ENCODE data around the gene DNAJC24. TPM values are rescaled to one million over a fixed set of nuclear protein-coding genes. Genes with fewer than 3 reads are reported as not detected.
A peak's percentile ranks its signal among the peaks of the same experiment; 100 is the strongest.

Gene DNAJC24
- total RNA-seq, 1 experiment from 2014 or later: 50.4 TPM

DNA sequence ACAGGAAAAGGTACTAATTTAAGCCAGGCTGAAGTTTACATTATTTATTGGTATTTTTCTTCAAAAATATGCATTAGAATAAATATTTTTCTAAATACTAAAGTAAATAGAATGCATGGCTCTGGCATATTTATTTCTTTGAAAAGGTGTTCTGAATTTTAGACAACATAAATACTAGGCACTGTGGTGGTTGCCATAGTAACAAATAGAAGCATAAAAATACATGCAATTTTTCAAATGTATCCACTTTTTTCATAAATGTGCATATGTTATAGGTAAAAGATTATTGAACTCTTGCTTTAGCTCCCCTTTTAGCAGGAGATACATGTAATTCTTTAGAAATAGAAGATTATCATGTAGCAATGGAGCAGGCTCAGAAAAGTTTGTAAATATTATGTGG is 18.5 kb upstream of the DNAJC24 start:
- TF ChIP-seq CTCF (conservative IDR thresholded peaks at IDR 0.05; ENCODE audit: low read depth, low read length) (no peak), EZH2 (IDR thresholded peaks at IDR 0.05; ENCODE audit: borderline replicate concordance, low read depth, low read length, poor library complexity, severe bottlenecking) (peak; percentile 6)
- H3K4me3 ChIP-seq (ENCODE audit: low read depth, low read length, poor library complexity, severe bottlenecking): no peak overlapping the region
- intact Hi-C loops (cut with micrococcal nuclease; ENCODE audit: unreplicated experiment): no loop called here
- ChIA-PET CTCF (no interaction called here), POLR2A (ENCODE audit: low non-redundant PET) (no interaction called here)
- no peaks in the 10 kb centered on the region for H3K4me1 ChIP-seq (ENCODE audit: insufficient read depth, low read length, poor library complexity, severe bottlenecking)
- no peaks in the 10 kb centered on the region for H3K36me3 ChIP-seq (ENCODE audit: insufficient read depth, low read length, poor library complexity, severe bottlenecking)
- no TSS peak for BruUV-seq (replicated peaks)
- H3K27me3 ChIP-seq (replicated peaks; ENCODE audit: insufficient read depth, low read depth, low read length, poor library complexity): peaks cover 93% of the 10 kb centered on the region
- no peak overlapping the region for H3K27ac ChIP-seq (ENCODE audit: low read depth, low read length, poor library complexity, severe bottlenecking)
- no peak for DNase-seq (ENCODE audit: low spot score)
- no peaks in the 10 kb centered on the region for H3K9me3 ChIP-seq (ENCODE audit: low read depth, low read length, poor library complexity, severe bottlenecking)

- TF ChIP-seq CTCF (conservative IDR thresholded peaks at IDR 0.05; ENCODE audit: low read depth, low read length) (no peak), EZH2 (IDR thresholded peaks at IDR 0.05; ENCODE audit: borderline replicate concordance, low read depth, low read length, poor library complexity, severe bottlenecking) (no peak)
- POLR2A ChIA-PET (ENCODE audit: low non-redundant PET): no interaction called here
- CTCF ChIA-PET: no interaction called here
- Histone ChIP-seq H3K4me1 (ENCODE audit: insufficient read depth, low read length, poor library complexity, severe bottlenecking) (no peaks in the 10 kb centered on the region), H3K36me3 (ENCODE audit: insufficient read depth, low read length, poor library complexity, severe bottlenecking) (no peaks in the 10 kb centered on the region), H3K9me3 (ENCODE audit: low read depth, low read length, poor library complexity, severe bottlenecking) (no peaks in the 10 kb centered on the region), H3K4me3 (ENCODE audit: low read depth, low read length, poor library complexity, severe bottlenecking) (no peak overlapping the region), H3K27ac (ENCODE audit: low read depth, low read length, poor library complexity, severe bottlenecking) (no peak overlapping the region), H3K27me3 (replicated peaks; ENCODE audit: insufficient read depth, low read depth, low read length, poor library complexity) (peaks cover 58% of the 10 kb centered on the region)
- no peak for DNase-seq (ENCODE audit: low spot score)
- BruUV-seq (replicated peaks): no TSS peak
- intact Hi-C loops (cut with micrococcal nuclease; ENCODE audit: unreplicated experiment): no loop called here
Observed at GRCh38 chr11:31355131-31355530, 14.5 kb upstream of the DNAJC24 start.

- Histone ChIP-seq H3K27ac (ENCODE audit: low read depth, low read length, poor library complexity, severe bottlenecking) (no peak overlapping the region), H3K27me3 (replicated peaks; ENCODE audit: insufficient read depth, low read depth, low read length, poor library complexity) (peaks cover 58% of the 10 kb centered on the region), H3K36me3 (ENCODE audit: insufficient read depth, low read length, poor library complexity, severe bottlenecking) (no peaks in the 10 kb centered on the region), H3K4me3 (ENCODE audit: low read depth, low read length, poor library complexity, severe bottlenecking) (no peak overlapping the region), H3K4me1 (ENCODE audit: insufficient read depth, low read length, poor library complexity, severe bottlenecking) (no peaks in the 10 kb centered on the region), H3K9me3 (ENCODE audit: low read depth, low read length, poor library complexity, severe bottlenecking) (no peaks in the 10 kb centered on the region)
- intact Hi-C loops (cut with micrococcal nuclease; ENCODE audit: unreplicated experiment): no loop called here
- no peak for DNase-seq (ENCODE audit: low spot score)
- no TSS peak for BruUV-seq (replicated peaks)
- ChIA-PET POLR2A (ENCODE audit: low non-redundant PET) (interaction anchor here (0.5 kb wide), 1 partner anchor 659 kb away, joined by 3 read pairs; no protein-coding TSS in a partner anchor), CTCF (interaction anchor here (0.5 kb wide), 1 partner anchor 16 kb away, joined by 3 read pairs; no protein-coding TSS in a partner anchor)
- TF ChIP-seq CTCF (conservative IDR thresholded peaks at IDR 0.05; ENCODE audit: low read depth, low read length): no peak
- no peak for TF ChIP-seq EZH2 (IDR thresholded peaks at IDR 0.05; ENCODE audit: borderline replicate concordance, low read depth, low read length, poor library complexity, severe bottlenecking)
Observed at GRCh38 chr11:31355817-31356216, 13.8 kb upstream of the DNAJC24 start.
